Endothelial cell of umbilical vein (primary cell): ENCODE measurements around the gene PRR5L. TPM values are rescaled to one million over a fixed set of nuclear protein-coding genes. Genes with fewer than 3 reads are reported as not detected.

Experiments used
- BruUV-seq: library from RNA; stranded (reverse); fragments of 400-500 nt; replicated peaks from 2 replicates; lab custom pipeline; 2021; lab: Mats Ljungman, UMichigan
- CTCF ChIA-PET: fragments of 300-600, 350-600 bp; sonication (Branson Sonifier 250); formaldehyde crosslinking; loops from one replicate; lab custom pipeline; 2021; ENCODE audit warnings: antibody characterized with exemption, inconsistent platforms; lab: Charles Lee
- POLR2A ChIA-PET: fragments of 300-600, 350-600 bp; sonication (Branson Sonifier 250); formaldehyde crosslinking; loops from one replicate; lab custom pipeline; 2021; ENCODE audit warnings: antibody characterized with exemption, inconsistent platforms; lab: Charles Lee
- DNase-seq: peaks from one replicate; pipeline ENCODE4 v3.0.0-alpha.2; 2011; ENCODE audit warnings: low read depth, low spot score
- FAIRE-seq: peaks from 2 replicates; lab custom pipeline; 2011; peaks lifted over from hg19 to GRCh38; lab: Jason Lieb, UNC
- H2AFZ ChIP-seq: 2 replicates; pipeline ENCODE4 v1.6.0; 2012; ENCODE audit warnings: low read depth, low read length, control low read depth, inconsistent platforms
- H3K27ac ChIP-seq: 2 replicates; pipeline ENCODE4 v1.5.1; 2011; ENCODE audit warnings: low read depth, mild to moderate bottlenecking, control low read depth, low read length, moderate library complexity; ENCODE audit not compliant: insufficient read depth
- H3K27me3 ChIP-seq, 2 experiments: 2 replicates each; pipeline versions ENCODE4 v1.6.0 to v1.6.1; 2011; ENCODE audit warnings: low read length in 2 of 2, mixed read lengths in 1 of 2; ENCODE audit not compliant: control insufficient read depth in 2 of 2, insufficient read depth in 2 of 2
- H3K36me3 ChIP-seq, 2 experiments: 2 replicates in 1 of 2; 3 replicates in 1 of 2; pipeline ENCODE4 v1.5.1; 2011; ENCODE audit warnings: low read length in 2 of 2, mild to moderate bottlenecking in 1 of 2, moderate library complexity in 1 of 2; ENCODE audit not compliant: control insufficient read depth in 2 of 2, insufficient read depth in 2 of 2; ENCODE audit errors: extremely low read depth in 1 of 2
- H3K4me1 ChIP-seq: 3 replicates; pipeline ENCODE4 v1.5.1; 2011; ENCODE audit warnings: mild to moderate bottlenecking, low read length; ENCODE audit not compliant: control insufficient read depth, insufficient read depth; ENCODE audit errors: extremely low read depth
- H3K4me2 ChIP-seq: 2 replicates; pipeline ENCODE4 v1.6.1; 2011; ENCODE audit warnings: low read length, control low read depth, mixed read lengths; ENCODE audit not compliant: insufficient read depth
- H3K4me3 ChIP-seq, 3 experiments: fragments of 200-600 bp in 1 of 3; sonication (generic), shearing (Covaris generic) in 1 of 3; replicated peaks in 1 of 3; 2 replicates each; pipeline ENCODE4 v1.5.1; 2011 to 2016; ENCODE audit warnings: control low read depth in 3 of 3, low read length in 3 of 3, mild to moderate bottlenecking in 2 of 3, inconsistent platforms in 1 of 3, low read depth in 1 of 3, moderate library complexity in 1 of 3; ENCODE audit not compliant: insufficient read depth in 1 of 3
- H3K79me2 ChIP-seq: 2 replicates; pipeline ENCODE4 v1.6.0; 2012; ENCODE audit warnings: low read length, inconsistent platforms; ENCODE audit not compliant: control insufficient read depth, insufficient read depth
- H3K9ac ChIP-seq: replicated peaks from 2 replicates; pipeline ENCODE3; 2011; ENCODE audit warnings: low read length, control low read depth; ENCODE audit not compliant: insufficient read depth; ENCODE audit errors: extremely low read depth
- H3K9me1 ChIP-seq: replicated peaks from 3 replicates; pipeline ENCODE4 v1.6.0; 2011; ENCODE audit warnings: mild to moderate bottlenecking, low read length; ENCODE audit not compliant: control insufficient read depth, insufficient read depth; ENCODE audit errors: extremely low read depth
- H3K9me3 ChIP-seq: replicated peaks from 2 replicates; pipeline ENCODE4 v1.5.1; 2012; ENCODE audit warnings: low read length, inconsistent platforms; ENCODE audit not compliant: control insufficient read depth, insufficient read depth
- H4K20me1 ChIP-seq: replicated peaks from 2 replicates; pipeline ENCODE3; 2011; ENCODE audit warnings: mild to moderate bottlenecking, low read length; ENCODE audit not compliant: control insufficient read depth, insufficient read depth; ENCODE audit errors: extremely low read depth
- EZH2 ChIP-seq: IDR thresholded peaks from 2 replicates; pipeline ENCODE4 v1.6.1; 2012; ENCODE audit warnings: borderline replicate concordance, low read depth, mild to moderate bottlenecking, moderate library complexity, low read length, inconsistent platforms; ENCODE audit not compliant: severe bottlenecking
- GATA2 ChIP-seq: IDR thresholded peaks from 2 replicates; pipeline ENCODE4 v1.7.0; 2011; ENCODE audit warnings: low read depth, mild to moderate bottlenecking, moderate library complexity, mixed read lengths, low read length; ENCODE audit not compliant: insufficient read length, insufficient read depth
- JUN ChIP-seq: IDR thresholded peaks from 2 replicates; pipeline ENCODE4 v1.6.1; 2011; ENCODE audit warnings: borderline replicate concordance, low read depth; ENCODE audit not compliant: insufficient read length, insufficient read depth
- MYC ChIP-seq: IDR thresholded peaks from one replicate; pipeline ENCODE4 v1.6.1; 2011; ENCODE audit warnings: mild to moderate bottlenecking, low read depth, low read length
- POLR2A ChIP-seq: IDR thresholded peaks from 2 replicates; pipeline ENCODE4 v1.6.1; 2012; ENCODE audit warnings: low read depth, mild to moderate bottlenecking, control low read depth, low read length
- POLR2AphosphoS5 ChIP-seq: IDR thresholded peaks from 2 replicates; pipeline ENCODE4 v1.6.1; 2012; ENCODE audit warnings: low read depth, mild to moderate bottlenecking, control low read depth, low read length, moderate library complexity; ENCODE audit not compliant: insufficient read depth
- dilution Hi-C: fragments of 300-500 bp; cut with MboI; formaldehyde crosslinking; loops from one replicate; pipeline ENCODE4 v1.15.0; 2019; ENCODE audit warnings: low sequenced_read_pairs; ENCODE audit not compliant: extremely low pct_ligation_motif_present
- intact Hi-C: fragments of 100-400 bp; cut with micrococcal nuclease; formaldehyde crosslinking; loops from one replicate; pipeline ENCODE4 v1.10.0; 2022
- polyA plus RNA-seq, 4 experiments: library from polyadenylated mRNA; depleted of rRNA in 3 of 4; stranded (reverse) in 3 of 4; unstranded in 1 of 4; fragments of >200 nt; gene quantifications; 2 replicates each; pipeline versions ENCODE4 v1.2.1 to v1.2.3, GENCODE V29; 2011 to 2012; ENCODE audit warnings: missing spikeins in 1 of 4
- total RNA-seq: library from RNA; stranded (reverse); gene quantifications from 2 replicates; pipeline ENCODE4 v1.2.3, GENCODE V29; 2021
- TF ChIP-seq, protein P1 (sequence below): IDR thresholded peaks from 2 replicates; pipeline ENCODE4 v1.6.1; 2011; ENCODE audit not compliant: insufficient read depth, insufficient read length
- TF ChIP-seq, protein P2 (sequence below), 2 donors: IDR thresholded peaks; 1 replicate in 1 of 2; 2 replicates in 1 of 2; pipeline ENCODE4 v1.5.1; 2011; ENCODE audit warnings: low read length in 2 of 2, mild to moderate bottlenecking in 2 of 2, moderate library complexity in 2 of 2, control low read depth in 1 of 2, inconsistent platforms in 1 of 2, low read depth in 1 of 2; ENCODE audit not compliant: insufficient read depth in 1 of 2; ENCODE audit errors: extremely low read depth in 1 of 2

Gene PRR5L
- total and polyA plus RNA-seq, 2 donors (not counting 3 experiments of a cell fraction or from before 2014, with no cell fraction given), result 2.5 to 6.1 TPM

DNA sequence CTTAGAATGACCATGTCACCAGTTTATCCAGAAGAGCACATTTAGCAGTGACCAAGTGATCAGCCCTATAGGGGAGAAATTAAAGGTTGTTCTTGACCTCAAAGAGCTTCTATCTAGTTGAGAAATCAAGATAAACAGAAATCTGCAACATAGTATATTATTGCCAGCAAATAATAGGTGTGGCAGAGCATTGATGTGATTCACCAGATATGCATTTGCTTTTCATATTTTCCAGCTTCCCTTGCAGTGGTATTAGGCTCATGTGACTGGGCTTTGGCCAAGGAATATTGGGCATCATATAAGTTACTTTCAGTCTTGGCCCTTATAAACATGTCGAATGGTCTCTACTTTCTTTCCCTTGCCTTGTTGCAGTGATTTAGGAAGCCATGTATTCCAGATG lies 41.4 kb upstream of the PRR5L start:
- Histone ChIP-seq H2AFZ (no peak overlapping the region), H3K79me2 (no peaks in the 10 kb centered on the region), H3K27ac (no peak overlapping the region), H3K4me3 (no peak overlapping the region), H3K9me3 (no peaks in the 10 kb centered on the region), H3K4me1 (no peaks in the 10 kb centered on the region), H3K27me3 (peaks cover 2 to 3% of the 10 kb centered on the region in 2 experiments), H3K4me2 (no peak overlapping the region), H3K9ac (no peak overlapping the region), H4K20me1 (no peaks in the 10 kb centered on the region), H3K36me3 (no peaks in the 10 kb centered on the region), H3K9me1 (no peaks in the 10 kb centered on the region)
- no TSS peak for BruUV-seq
- FAIRE-seq (peak; percentile 40), DNase-seq (peak; percentile 16)
- TF ChIP-seq GATA2 (no peak), POLR2AphosphoS5 (no peak), POLR2A (no peak), EZH2 (no peak), JUN (no peak), MYC (no peak)
- TF ChIP-seq, protein P1, sequence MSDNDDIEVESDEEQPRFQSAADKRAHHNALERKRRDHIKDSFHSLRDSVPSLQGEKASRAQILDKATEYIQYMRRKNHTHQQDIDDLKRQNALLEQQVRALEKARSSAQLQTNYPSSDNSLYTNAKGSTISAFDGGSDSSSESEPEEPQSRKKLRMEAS, result no peak
- TF ChIP-seq, protein P2, sequence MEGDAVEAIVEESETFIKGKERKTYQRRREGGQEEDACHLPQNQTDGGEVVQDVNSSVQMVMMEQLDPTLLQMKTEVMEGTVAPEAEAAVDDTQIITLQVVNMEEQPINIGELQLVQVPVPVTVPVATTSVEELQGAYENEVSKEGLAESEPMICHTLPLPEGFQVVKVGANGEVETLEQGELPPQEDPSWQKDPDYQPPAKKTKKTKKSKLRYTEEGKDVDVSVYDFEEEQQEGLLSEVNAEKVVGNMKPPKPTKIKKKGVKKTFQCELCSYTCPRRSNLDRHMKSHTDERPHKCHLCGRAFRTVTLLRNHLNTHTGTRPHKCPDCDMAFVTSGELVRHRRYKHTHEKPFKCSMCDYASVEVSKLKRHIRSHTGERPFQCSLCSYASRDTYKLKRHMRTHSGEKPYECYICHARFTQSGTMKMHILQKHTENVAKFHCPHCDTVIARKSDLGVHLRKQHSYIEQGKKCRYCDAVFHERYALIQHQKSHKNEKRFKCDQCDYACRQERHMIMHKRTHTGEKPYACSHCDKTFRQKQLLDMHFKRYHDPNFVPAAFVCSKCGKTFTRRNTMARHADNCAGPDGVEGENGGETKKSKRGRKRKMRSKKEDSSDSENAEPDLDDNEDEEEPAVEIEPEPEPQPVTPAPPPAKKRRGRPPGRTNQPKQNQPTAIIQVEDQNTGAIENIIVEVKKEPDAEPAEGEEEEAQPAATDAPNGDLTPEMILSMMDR (IDR thresholded peaks at IDR 0.05; ENCODE audit: extremely low read depth in 1 of 2, insufficient read depth in 1 of 2, low read depth in 1 of 2, low read length in 2 of 2), result no peak
- ChIA-PET CTCF (interaction anchor here (0.9 to 1.7 kb wide), 3 partner anchors 11 to 639 kb away, joined by 4 to 9 read pairs (median 4); no protein-coding TSS in a partner anchor), POLR2A (no interaction called here)
- dilution Hi-C loops (loop anchor here (25.0 kb wide), 2 partner anchors 442 to 642 kb away; partner anchors contain the start of gene FJX1), intact Hi-C loops (loop anchor here (5.0 kb wide), 1 partner anchor 302 kb away; no protein-coding TSS in a partner anchor)
